Naive thymus-derived CD4-positive, alpha-beta T cell (primary cell): ENCODE data around the gene MAP1LC3B2. TPM values are rescaled to one million over a fixed set of nuclear protein-coding genes. Genes with fewer than 3 reads are reported as not detected.

ENCODE experiments used
- ATAC-seq: fragments of 150-1000 bp; cut with Tn5 transposase; 2 replicates; pipeline ENCODE4 v1.10.0; 2021; ENCODE audit warnings: mild to moderate bottlenecking, moderate library complexity
- CTCF ChIA-PET: fragments of 350-600 bp; sonication (Branson Sonifier 250); formaldehyde crosslinking; loops from one replicate; lab custom pipeline; 2021; ENCODE audit warnings: antibody characterized with exemption; lab: Charles Lee
- POLR2A ChIA-PET: fragments of 350-600 bp; sonication (Branson Sonifier 250); formaldehyde crosslinking; loops from one replicate; lab custom pipeline; 2021; ENCODE audit warnings: antibody characterized with exemption, inconsistent platforms; lab: Charles Lee
- DNase-seq, 9 donors: peaks; one replicate each; pipeline versions ENCODE4 v3.0.0 to v3.0.0-alpha.2; 2020 to 2022; ENCODE audit warnings: mixed read lengths in 1 of 9
- H3K27ac ChIP-seq: one replicate; pipeline ENCODE4 v1.7.0; 2013; ENCODE audit warnings: mild to moderate bottlenecking, low read depth, low read length, moderate library complexity
- H3K27me3 ChIP-seq, 2 donors: one replicate each; pipeline ENCODE4 v1.7.0; 2013; ENCODE audit warnings: low read length in 2 of 2, mild to moderate bottlenecking in 2 of 2, moderate library complexity in 2 of 2; ENCODE audit not compliant: control insufficient read depth in 2 of 2, insufficient read depth in 2 of 2
- H3K36me3 ChIP-seq, 3 experiments: 1 replicate in 2 of 3; 2 replicates in 1 of 3; pipeline ENCODE4 v1.7.0; 2013; ENCODE audit warnings: low read length in 3 of 3, mild to moderate bottlenecking in 3 of 3, moderate library complexity in 1 of 3; ENCODE audit not compliant: insufficient read depth in 3 of 3, control insufficient read depth in 2 of 3
- H3K4me1 ChIP-seq, 2 donors: one replicate each; pipeline ENCODE4 v1.7.0; 2013; ENCODE audit warnings: low read length in 2 of 2, mild to moderate bottlenecking in 2 of 2, moderate library complexity in 1 of 2; ENCODE audit not compliant: control insufficient read depth in 2 of 2, insufficient read depth in 2 of 2
- H3K4me3 ChIP-seq: 2 replicates; pipeline ENCODE4 v1.7.0; 2013; ENCODE audit warnings: mild to moderate bottlenecking, low read length
- H3K9me3 ChIP-seq, 3 experiments: 1 replicate in 2 of 3; 2 replicates in 1 of 3; pipeline ENCODE4 v1.7.0; 2013; ENCODE audit warnings: low read length in 3 of 3; ENCODE audit not compliant: control insufficient read depth in 2 of 3
- H3K27ac Mint-ChIP-seq, 9 donors: one replicate each; pipeline ENCODE4 v1.8.0; 2020 to 2022; ENCODE audit warnings: mixed read lengths in 9 of 9, mild to moderate bottlenecking in 8 of 9, moderate library complexity in 5 of 9, inconsistent platforms in 2 of 9
- H3K27me3 Mint-ChIP-seq, 5 donors: one replicate each; pipeline ENCODE4 v1.8.0; 2021 to 2022; ENCODE audit warnings: mixed read lengths in 5 of 5, mild to moderate bottlenecking in 1 of 5
- H3K36me3 Mint-ChIP-seq, 5 donors: one replicate each; pipeline ENCODE4 v1.8.0; 2020 to 2022; ENCODE audit warnings: mixed read lengths in 5 of 5, mild to moderate bottlenecking in 3 of 5, inconsistent platforms in 1 of 5
- H3K4me1 Mint-ChIP-seq, 7 donors: one replicate each; pipeline ENCODE4 v1.8.0; 2020 to 2022; ENCODE audit warnings: mixed read lengths in 7 of 7, mild to moderate bottlenecking in 3 of 7, inconsistent platforms in 1 of 7
- H3K4me3 Mint-ChIP-seq, 10 donors: one replicate each; pipeline ENCODE4 v1.8.0; 2020 to 2022; ENCODE audit warnings: mild to moderate bottlenecking in 10 of 10, mixed read lengths in 10 of 10, moderate library complexity in 6 of 10, inconsistent platforms in 2 of 10
- H3K9me3 Mint-ChIP-seq, 11 donors: one replicate each; pipeline ENCODE4 v1.8.0; 2020 to 2022; ENCODE audit warnings: mixed read lengths in 11 of 11, mild to moderate bottlenecking in 4 of 11, inconsistent platforms in 1 of 11, moderate library complexity in 1 of 11
- intact Hi-C, 2 donors: fragments of 100-400 bp; cut with micrococcal nuclease; formaldehyde crosslinking; loops; one replicate each; pipeline ENCODE4 v1.15.1; 2023
- polyA plus RNA-seq, 2 donors: library from polyadenylated mRNA; unstranded; fragments of 300-500 nt; fragmentation: Illumina TruSeq; gene quantifications; one replicate each; pipeline ENCODE4 v1.2.3, GENCODE V29; 2021
- total RNA-seq, 6 experiments: library from RNA in 5 of 6; stranded (reverse) in 5 of 6; gene quantifications; 1 replicate in 5 of 6; 2 replicates in 1 of 6; pipeline ENCODE4 v1.2.3 and lab custom pipeline; 2021 to 2026

MAP1LC3B2 gene
- total and polyA plus RNA-seq, 7 experiments from 2014 or later: 0.48 to 6.6 (median 1.7) TPM

DNA sequence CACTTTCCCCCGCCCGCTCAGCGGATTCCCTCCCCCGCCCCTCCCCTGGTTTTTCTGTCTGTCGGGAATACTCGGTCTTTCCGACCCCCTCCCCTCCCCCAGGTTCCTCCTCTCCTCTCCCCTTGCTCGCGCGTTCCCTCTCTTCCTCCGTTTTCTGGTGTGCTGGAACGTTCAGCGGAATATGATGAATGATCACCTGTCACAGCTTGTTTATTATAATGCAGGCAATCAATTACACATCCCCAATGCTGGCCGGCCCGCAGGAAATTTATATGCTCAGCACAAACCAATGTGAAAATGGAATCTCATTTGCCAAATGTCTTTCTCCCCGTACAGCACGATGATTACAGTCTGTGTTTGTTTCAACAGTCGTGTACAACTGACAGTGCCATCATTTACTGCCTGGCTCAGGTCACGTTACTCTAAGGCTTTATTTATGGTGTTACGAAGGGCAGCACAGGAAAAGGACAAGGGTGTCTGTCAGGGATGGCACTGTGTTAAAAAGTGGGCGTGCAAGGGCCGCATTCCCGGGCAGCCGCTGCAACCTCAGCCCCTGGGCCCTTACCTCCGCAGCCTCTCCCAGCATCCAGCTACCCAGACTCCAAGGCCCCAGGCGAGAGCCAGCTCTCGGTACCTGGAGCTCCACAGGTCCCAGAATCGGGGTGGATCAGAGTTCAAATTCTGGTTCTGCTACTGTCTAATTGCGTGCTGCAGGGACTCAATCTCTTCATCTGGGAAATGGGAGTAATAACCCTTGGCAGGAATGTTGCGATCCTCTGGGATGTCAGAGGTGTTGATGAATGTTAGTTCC lies 24.7 kb upstream of the MAP1LC3B2 start:
- peaks cover 0 to 1% (median 0%) of the 10 kb centered on the region in 11 donors for H3K9me3 Mint-ChIP-seq
- no peak overlapping the region for H3K27ac ChIP-seq
- peaks cover 0 to 10% (median 0%) of the 10 kb centered on the region in 5 donors for H3K27me3 Mint-ChIP-seq
- H3K4me3 Mint-ChIP-seq: peak overlapping the region; percentile 82 to 97 (median 88)
- no peaks in the 10 kb centered on the region for H3K27me3 ChIP-seq
- H3K27ac Mint-ChIP-seq: peak overlapping the region; percentile 9 to 79 (median 65)
- CTCF ChIA-PET: no interaction called here
- peaks cover 6 to 9% of the 10 kb centered on the region in 2 donors for H3K4me1 ChIP-seq
- H3K36me3 Mint-ChIP-seq: peaks cover 0 to 4% (median 0%) of the 10 kb centered on the region in 5 donors
- no peaks in the 10 kb centered on the region for H3K9me3 ChIP-seq
- peak in 1 of 9 donors; percentile 7 for DNase-seq
- no peak for ATAC-seq
- H3K4me1 Mint-ChIP-seq: peaks cover 20 to 50% (median 29%) of the 10 kb centered on the region in 7 donors
- intact Hi-C loops: loop anchor here (5.0 to 10.0 kb wide), 2 partner anchors 43 to 60 kb away; no protein-coding TSS in a partner anchor
- no peaks in the 10 kb centered on the region for H3K36me3 ChIP-seq
- H3K4me3 ChIP-seq: peak overlapping the region; percentile 84
- POLR2A ChIA-PET: interaction anchor here (1.0 to 1.8 kb wide), 3 partner anchors 25 to 183 kb away, joined by 3 to 8 read pairs (median 5); partner anchors contain the start of gene MAP1LC3B2

DNA sequence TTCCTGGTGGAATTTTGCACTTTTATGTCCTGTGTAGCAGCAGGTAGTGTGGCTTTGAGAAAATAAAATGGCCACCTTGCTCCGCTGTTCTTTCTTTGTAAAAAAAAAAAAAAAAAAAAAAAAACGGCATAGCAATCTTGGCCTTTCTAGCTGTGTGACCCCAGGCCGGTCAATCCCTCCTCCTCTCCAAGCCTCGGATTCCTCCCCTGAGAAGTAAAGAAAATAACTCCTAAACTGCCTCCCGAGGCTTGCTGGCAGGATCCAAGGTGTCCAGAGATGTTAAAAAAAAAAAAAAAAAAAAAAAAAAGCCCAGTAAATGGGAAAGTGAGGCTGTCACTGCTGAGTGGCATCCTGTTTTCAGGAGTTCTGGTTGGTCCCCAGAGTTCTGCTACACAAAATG lies 23.9 kb upstream of the MAP1LC3B2 start:
- POLR2A ChIA-PET: interaction anchor here (0.7 to 1.8 kb wide), 2 partner anchors 24 to 402 kb away, joined by 3 to 5 read pairs; partner anchors contain the start of gene MAP1LC3B2
- H3K27me3 ChIP-seq: no peaks in the 10 kb centered on the region
- H3K27me3 Mint-ChIP-seq: peaks cover 0 to 8% (median 0%) of the 10 kb centered on the region in 5 donors
- peaks cover 20 to 51% (median 30%) of the 10 kb centered on the region in 7 donors for H3K4me1 Mint-ChIP-seq
- intact Hi-C loops: loop anchor here in 1 of 2 donors (10.0 kb wide), 1 partner anchor 60 kb away; no protein-coding TSS in a partner anchor
- peaks cover 6 to 9% of the 10 kb centered on the region in 2 donors for H3K4me1 ChIP-seq
- no peaks in the 10 kb centered on the region for H3K9me3 ChIP-seq
- CTCF ChIA-PET: no interaction called here
- ATAC-seq: no peak
- peak overlapping the region in 7 of 10 donors; percentile 14 to 97 (median 86) for H3K4me3 Mint-ChIP-seq
- H3K36me3 ChIP-seq: no peaks in the 10 kb centered on the region
- H3K4me3 ChIP-seq: no peak overlapping the region
- no peak overlapping the region for H3K27ac ChIP-seq
- peaks cover 0 to 1% (median 0%) of the 10 kb centered on the region in 5 donors for H3K36me3 Mint-ChIP-seq
- peaks cover 0 to 1% (median 0%) of the 10 kb centered on the region in 11 donors for H3K9me3 Mint-ChIP-seq
- H3K27ac Mint-ChIP-seq: peak overlapping the region in 2 of 9 donors; percentile 17 to 65
- DNase-seq: no peak

DNA sequence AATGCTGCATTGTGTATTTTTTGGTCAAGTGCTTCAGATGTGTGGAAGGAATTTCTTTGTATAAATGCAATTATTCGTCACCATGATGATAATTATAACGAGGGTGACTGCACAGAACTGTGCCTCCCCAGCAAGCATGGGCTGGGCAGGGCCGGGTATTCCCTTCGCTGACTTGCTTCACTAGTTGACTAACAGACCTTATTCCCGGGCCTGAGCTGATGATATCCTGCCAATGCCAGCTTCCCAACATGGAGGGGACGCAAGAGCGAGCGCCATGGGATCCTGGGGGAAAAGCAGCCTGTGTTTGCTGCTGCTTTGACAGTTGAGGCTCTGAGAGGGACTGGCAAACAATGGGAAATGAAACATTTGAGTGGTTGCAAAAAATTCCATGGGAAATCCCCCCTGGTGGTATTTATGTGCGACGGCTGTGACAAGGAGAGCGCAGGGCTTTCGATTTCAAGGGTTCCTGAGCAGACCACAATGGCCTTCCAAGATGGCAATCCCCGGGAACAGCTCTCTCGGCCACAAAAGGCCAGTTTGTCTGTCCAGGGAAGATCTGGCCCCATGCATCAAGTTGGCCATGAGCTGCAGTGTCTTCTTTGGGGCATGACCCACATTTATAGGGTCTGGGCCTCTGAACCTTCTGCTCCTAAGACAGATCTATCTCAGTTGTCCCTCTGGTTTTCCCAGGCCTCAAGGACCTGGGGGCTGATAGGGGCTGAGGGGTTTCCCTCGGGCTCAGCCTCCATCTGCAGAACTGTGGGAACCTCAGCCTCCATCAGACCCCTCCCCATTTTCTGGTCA lies 21.9 kb upstream of the MAP1LC3B2 start:
- Histone ChIP-seq H3K36me3 (no peaks in the 10 kb centered on the region), H3K27ac (no peak overlapping the region), H3K27me3 (no peaks in the 10 kb centered on the region), H3K4me3 (no peak overlapping the region), H3K4me1 (peaks cover 6 to 9% of the 10 kb centered on the region in 2 donors), H3K9me3 (no peaks in the 10 kb centered on the region)
- peaks cover 14 to 51% (median 26%) of the 10 kb centered on the region in 7 donors for H3K4me1 Mint-ChIP-seq
- ATAC-seq (no peak), DNase-seq (no peak)
- peaks cover 0 to 2% (median 0%) of the 10 kb centered on the region in 5 donors for H3K27me3 Mint-ChIP-seq
- intact Hi-C loops: loop anchor here in 1 of 2 donors (10.0 kb wide), 1 partner anchor 57 kb away; no protein-coding TSS in a partner anchor
- peak overlapping the region in 3 of 9 donors; percentile 23 to 69 (median 25) for H3K27ac Mint-ChIP-seq
- H3K36me3 Mint-ChIP-seq: no peaks in the 10 kb centered on the region
- no peak overlapping the region for H3K4me3 Mint-ChIP-seq
- ChIA-PET POLR2A (interaction anchor here (0.7 to 0.8 kb wide), 2 partner anchors 17 to 557 kb away, joined by 3 to 5 read pairs; no protein-coding TSS in a partner anchor), CTCF (no interaction called here)
- peaks cover 0 to 5% (median 0%) of the 10 kb centered on the region in 11 donors for H3K9me3 Mint-ChIP-seq

DNA sequence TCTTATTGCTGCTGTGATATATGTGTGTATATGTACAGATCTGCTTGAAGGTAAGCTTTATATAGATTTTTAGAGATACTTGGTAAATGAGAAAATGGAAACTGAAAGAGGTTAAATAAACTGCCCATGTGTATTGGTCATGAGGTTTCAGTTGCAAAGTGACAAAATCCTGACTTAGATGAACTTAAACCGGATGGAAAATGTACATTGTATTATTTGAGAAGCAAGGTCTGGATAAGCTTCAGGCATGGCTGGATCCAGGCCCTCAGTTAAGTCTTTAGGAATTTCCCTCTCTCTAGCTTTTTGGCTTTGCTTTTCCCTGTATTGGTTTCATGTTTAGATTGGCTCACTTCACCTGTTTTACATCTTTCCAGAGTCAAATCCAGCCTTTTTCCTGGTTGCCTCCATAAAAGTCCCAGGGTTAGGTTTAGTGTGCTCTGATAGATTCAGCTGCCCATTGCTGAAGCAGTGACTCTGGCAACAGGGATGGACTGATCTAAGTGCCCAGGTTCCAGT lies 21.0 kb upstream of the MAP1LC3B2 start:
- DNase-seq (no peak), ATAC-seq (no peak)
- Histone ChIP-seq H3K27ac (no peak overlapping the region), H3K4me3 (no peak overlapping the region), H3K9me3 (no peaks in the 10 kb centered on the region), H3K4me1 (peaks cover 0 to 5% of the 10 kb centered on the region in 2 donors), H3K27me3 (no peaks in the 10 kb centered on the region), H3K36me3 (no peaks in the 10 kb centered on the region)
- H3K36me3 Mint-ChIP-seq: no peaks in the 10 kb centered on the region
- POLR2A ChIA-PET: interaction anchor here (0.7 kb wide), 1 partner anchor 558 kb away, joined by 5 read pairs; no protein-coding TSS in a partner anchor
- peaks cover 0 to 5% (median 0%) of the 10 kb centered on the region in 11 donors for H3K9me3 Mint-ChIP-seq
- peak overlapping the region in 1 of 9 donors; percentile 16 for H3K27ac Mint-ChIP-seq
- H3K4me1 Mint-ChIP-seq: peaks cover 5 to 44% (median 22%) of the 10 kb centered on the region in 7 donors
- H3K27me3 Mint-ChIP-seq: peaks cover 0 to 2% (median 0%) of the 10 kb centered on the region in 5 donors
- intact Hi-C loops: loop anchor here in 1 of 2 donors (10.0 kb wide), 1 partner anchor 57 kb away; no protein-coding TSS in a partner anchor
- CTCF ChIA-PET: no interaction called here
- H3K4me3 Mint-ChIP-seq: no peak overlapping the region

DNA sequence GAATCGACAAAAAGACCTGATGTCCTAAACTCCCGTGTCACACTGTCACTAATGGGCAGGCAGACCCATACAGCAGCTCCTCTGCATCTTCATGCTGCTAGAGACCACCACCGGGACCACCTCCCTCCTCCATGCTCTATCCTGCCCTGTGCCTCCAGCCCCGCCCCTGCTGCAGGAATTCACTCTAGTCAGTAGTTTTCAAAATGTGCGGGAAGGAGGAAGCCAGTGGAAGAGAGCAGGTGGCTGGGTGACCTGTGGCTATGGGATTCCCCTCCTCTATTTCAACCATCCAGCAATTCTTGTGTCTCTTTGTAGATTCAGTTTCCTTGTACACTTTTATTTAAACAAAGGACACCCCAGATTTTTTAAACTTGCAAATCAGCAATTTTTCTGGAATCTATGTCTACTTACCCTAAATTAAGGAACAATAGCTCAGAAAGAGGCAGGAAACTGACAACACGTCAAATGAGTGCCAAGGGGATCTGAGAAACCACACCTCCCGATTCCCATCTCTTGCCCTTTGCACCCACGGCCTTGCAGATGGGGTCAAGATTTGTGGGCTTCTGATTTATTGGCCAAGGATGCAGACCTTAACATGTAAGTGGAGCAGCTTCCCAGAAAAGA lies 20.4 kb upstream of the MAP1LC3B2 start:
- Mint-ChIP-seq H3K27me3 (peaks cover 0 to 2% (median 0%) of the 10 kb centered on the region in 5 donors), H3K36me3 (no peaks in the 10 kb centered on the region), H3K4me3 (peak overlapping the region in 1 of 10 donors; percentile 42), H3K4me1 (peaks cover 0 to 38% (median 18%) of the 10 kb centered on the region in 7 donors), H3K27ac (peak overlapping the region in 2 of 9 donors; percentile 8 to 46), H3K9me3 (peaks cover 0 to 5% (median 0%) of the 10 kb centered on the region in 11 donors)
- Histone ChIP-seq H3K9me3 (no peaks in the 10 kb centered on the region), H3K4me1 (no peaks in the 10 kb centered on the region), H3K27ac (no peak overlapping the region), H3K27me3 (no peaks in the 10 kb centered on the region), H3K36me3 (no peaks in the 10 kb centered on the region), H3K4me3 (no peak overlapping the region)
- POLR2A ChIA-PET: interaction anchor here (1.7 kb wide), 1 partner anchor 21 kb away, joined by 11 read pairs; the partner anchor contains the start of gene MAP1LC3B2
- DNase-seq: no peak
- no peak for ATAC-seq
- intact Hi-C loops: loop anchor here in 1 of 2 donors (10.0 kb wide), 1 partner anchor 56 kb away; no protein-coding TSS in a partner anchor
- CTCF ChIA-PET: interaction anchor here (1.9 kb wide), 1 partner anchor 20 kb away, joined by 5 read pairs; the partner anchor contains the start of gene MAP1LC3B2
